Loucy (cell line): Measurements from ENCODE around the gene DNAJC17.

Experiments
- H2AFZ ChIP-seq: fragments of 200-600 bp; sonication (generic); 2 replicates; pipeline ENCODE4 v1.6.0; 2016; ENCODE audit warnings: antibody characterized with exemption, mild to moderate bottlenecking, low read length, moderate library complexity
- H3F3A ChIP-seq: fragments of 200-600 bp; 2 replicates; pipeline ENCODE4 v1.6.0; 2016; ENCODE audit warnings: antibody characterized with exemption, low read depth, mild to moderate bottlenecking
- H3K27me3 ChIP-seq: fragments of 200-600 bp; sonication (generic); 2 replicates; pipeline ENCODE4 v1.6.1; 2014; ENCODE audit warnings: low read length, mild to moderate bottlenecking; ENCODE audit not compliant: insufficient read depth, poor library complexity, severe bottlenecking
- H3K36me3 ChIP-seq: fragments of 200-600 bp; sonication (generic); 2 replicates; pipeline ENCODE4 v1.6.1; 2016; ENCODE audit warnings: low read length; ENCODE audit not compliant: insufficient read depth
- H3K4me1 ChIP-seq: fragments of 200-600 bp; sonication (generic); 2 replicates; pipeline ENCODE4 v1.5.1; 2014; ENCODE audit warnings: low read length, mild to moderate bottlenecking; ENCODE audit not compliant: insufficient read depth, poor library complexity, severe bottlenecking
- H3K4me2 ChIP-seq: fragments of 200-600 bp; sonication (generic); 2 replicates; pipeline ENCODE4 v1.6.0; 2014; ENCODE audit warnings: antibody characterized with exemption, low read length, low read depth, mild to moderate bottlenecking; ENCODE audit not compliant: poor library complexity, severe bottlenecking
- H3K4me3 ChIP-seq: fragments of 200-600 bp; sonication (generic); 2 replicates; pipeline ENCODE4 v1.5.1; 2014; ENCODE audit warnings: low read length, mild to moderate bottlenecking, mixed read lengths; ENCODE audit not compliant: poor library complexity, severe bottlenecking
- H3K79me2 ChIP-seq: fragments of 200-600 bp; sonication (generic); 2 replicates; pipeline ENCODE4 v1.6.1; 2014; ENCODE audit warnings: low read length; ENCODE audit not compliant: insufficient read depth
- H3K9ac ChIP-seq: fragments of 200-600 bp; sonication (generic); 2 replicates; pipeline ENCODE4 v1.6.0; 2014; ENCODE audit warnings: mild to moderate bottlenecking, low read depth, low read length, moderate library complexity; ENCODE audit not compliant: poor library complexity, severe bottlenecking
- H3K9me2 ChIP-seq: fragments of 200-600 bp; sonication (generic); replicated peaks from 2 replicates; pipeline ENCODE4 v1.6.1; 2016; ENCODE audit warnings: low read depth, low read length, mixed read lengths
- H3K9me3 ChIP-seq: fragments of 200-600 bp; sonication (generic); 2 replicates; pipeline ENCODE4 v1.6.1; 2014; ENCODE audit warnings: mild to moderate bottlenecking, antibody characterized with exemption, low read length, low read depth; ENCODE audit not compliant: insufficient read depth
- H4K20me1 ChIP-seq: fragments of 200-600 bp; sonication (generic); 2 replicates; pipeline ENCODE4 v1.6.0; 2014; ENCODE audit warnings: antibody characterized with exemption, low read length, mild to moderate bottlenecking; ENCODE audit not compliant: insufficient read depth, poor library complexity, severe bottlenecking
- EZH2phosphoT487 ChIP-seq: fragments of 200-600 bp; IDR thresholded peaks from 2 replicates; pipeline ENCODE4 v1.6.1; 2018; ENCODE audit warnings: antibody characterized with exemption, mild to moderate bottlenecking, moderate library complexity, borderline replicate concordance
- TF ChIP-seq, protein P1 (sequence below): fragments of 200-600 bp; sonication (generic); conservative IDR thresholded peaks from 2 replicates; pipeline ENCODE4 v1.5.1; 2014; ENCODE audit warnings: mild to moderate bottlenecking, antibody characterized with exemption, low read length

The DNAJC17 gene

GRCh38 chr15:40790718-40791117 lies 16.6 kb downstream of the DNAJC17 start:
- Histone ChIP-seq H3K27me3 (no peaks in the 10 kb centered on the region), H3K79me2 (no peaks in the 10 kb centered on the region), H3K4me1 (peaks cover 21% of the 10 kb centered on the region), H3F3A (no peaks in the 10 kb centered on the region), H3K4me3 (no peak overlapping the region), H2AFZ (no peak overlapping the region), H3K9ac (no peak overlapping the region), H3K4me2 (no peak overlapping the region), H3K9me2 (no peaks in the 10 kb centered on the region), H3K9me3 (no peaks in the 10 kb centered on the region), H4K20me1 (peaks cover 11% of the 10 kb centered on the region), H3K36me3 (no peaks in the 10 kb centered on the region)
- TF ChIP-seq, protein P1, sequence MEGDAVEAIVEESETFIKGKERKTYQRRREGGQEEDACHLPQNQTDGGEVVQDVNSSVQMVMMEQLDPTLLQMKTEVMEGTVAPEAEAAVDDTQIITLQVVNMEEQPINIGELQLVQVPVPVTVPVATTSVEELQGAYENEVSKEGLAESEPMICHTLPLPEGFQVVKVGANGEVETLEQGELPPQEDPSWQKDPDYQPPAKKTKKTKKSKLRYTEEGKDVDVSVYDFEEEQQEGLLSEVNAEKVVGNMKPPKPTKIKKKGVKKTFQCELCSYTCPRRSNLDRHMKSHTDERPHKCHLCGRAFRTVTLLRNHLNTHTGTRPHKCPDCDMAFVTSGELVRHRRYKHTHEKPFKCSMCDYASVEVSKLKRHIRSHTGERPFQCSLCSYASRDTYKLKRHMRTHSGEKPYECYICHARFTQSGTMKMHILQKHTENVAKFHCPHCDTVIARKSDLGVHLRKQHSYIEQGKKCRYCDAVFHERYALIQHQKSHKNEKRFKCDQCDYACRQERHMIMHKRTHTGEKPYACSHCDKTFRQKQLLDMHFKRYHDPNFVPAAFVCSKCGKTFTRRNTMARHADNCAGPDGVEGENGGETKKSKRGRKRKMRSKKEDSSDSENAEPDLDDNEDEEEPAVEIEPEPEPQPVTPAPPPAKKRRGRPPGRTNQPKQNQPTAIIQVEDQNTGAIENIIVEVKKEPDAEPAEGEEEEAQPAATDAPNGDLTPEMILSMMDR, result no peak
- no peak for TF ChIP-seq EZH2phosphoT487

DNA sequence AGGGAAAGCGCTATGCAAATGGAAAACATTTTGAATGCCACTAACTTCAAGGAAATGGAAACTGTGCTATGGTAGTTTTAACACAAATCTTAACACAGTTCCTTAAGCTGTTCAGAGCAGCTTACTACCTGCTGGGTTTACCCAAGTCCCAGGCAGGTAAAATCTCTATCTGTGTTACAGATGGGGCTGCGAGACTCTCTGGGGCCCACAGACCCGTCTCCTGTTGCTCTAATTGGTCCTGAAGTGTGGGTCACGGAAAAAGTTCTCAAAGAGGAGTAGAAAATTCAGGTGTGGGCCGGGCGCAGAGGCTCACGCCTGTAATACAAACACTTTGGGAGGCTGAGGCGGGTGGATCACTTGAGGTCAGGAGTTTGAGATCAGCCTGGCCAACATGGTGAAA lies 17.3 kb downstream of the DNAJC17 start:
- no peaks in the 10 kb centered on the region for H3K36me3 ChIP-seq
- H3K9me2 ChIP-seq, result no peaks in the 10 kb centered on the region
- no peaks in the 10 kb centered on the region for H3F3A ChIP-seq
- no peaks in the 10 kb centered on the region for H3K79me2 ChIP-seq
- no peaks in the 10 kb centered on the region for H3K9me3 ChIP-seq
- no peak overlapping the region for H2AFZ ChIP-seq
- H3K4me3 ChIP-seq, result no peak overlapping the region
- peaks cover 11% of the 10 kb centered on the region for H4K20me1 ChIP-seq
- H3K4me2 ChIP-seq, result no peak overlapping the region
- no peaks in the 10 kb centered on the region for H3K27me3 ChIP-seq
- no peak overlapping the region for H3K9ac ChIP-seq
- peaks cover 21% of the 10 kb centered on the region for H3K4me1 ChIP-seq
- TF ChIP-seq, protein P1, result no peak
- no peak for TF ChIP-seq EZH2phosphoT487

- H3F3A ChIP-seq, result no peaks in the 10 kb centered on the region
- H3K4me1 ChIP-seq, result peaks cover 21% of the 10 kb centered on the region
- H4K20me1 ChIP-seq, result peaks cover 11% of the 10 kb centered on the region
- H3K4me3 ChIP-seq, result no peak overlapping the region
- no peak overlapping the region for H3K9ac ChIP-seq
- no peaks in the 10 kb centered on the region for H3K36me3 ChIP-seq
- no peaks in the 10 kb centered on the region for H3K27me3 ChIP-seq
- no peak overlapping the region for H3K4me2 ChIP-seq
- no peaks in the 10 kb centered on the region for H3K9me2 ChIP-seq
- no peaks in the 10 kb centered on the region for H3K79me2 ChIP-seq
- no peak overlapping the region for H2AFZ ChIP-seq
- no peak for TF ChIP-seq EZH2phosphoT487
- TF ChIP-seq, protein P1, result no peak
- H3K9me3 ChIP-seq, result no peaks in the 10 kb centered on the region
Observed at GRCh38 chr15:40789119-40789518, 18.2 kb downstream of the DNAJC17 start.
